WTC11 (cell line): ENCODE data around the gene DYNLT1. TPM values are rescaled to one million over a fixed set of nuclear protein-coding genes. Genes with fewer than 3 reads are reported as not detected.

Experiments used
- ATAC-seq: fragments of 200-7000 bp; cut with Tn5 transposase; 2 replicates; pipeline ENCODE4 v1.10.0; 2021; ENCODE audit warnings: mild to moderate bottlenecking, moderate library complexity
- CTCF ChIA-PET: fragments of 300-600 bp; sonication (Branson Sonifier 250); formaldehyde crosslinking; loops from one replicate; lab custom pipeline; 2021; ENCODE audit warnings: antibody characterized with exemption; lab: Charles Lee
- POLR2A ChIA-PET: fragments of 350-600 bp; sonication (Branson Sonifier 250); formaldehyde crosslinking; loops from one replicate; lab custom pipeline; 2021; ENCODE audit warnings: antibody characterized with exemption; lab: Charles Lee
- DNase-seq: peaks from one replicate; pipeline ENCODE4 v3.0.0; 2021; ENCODE audit warnings: low spot score
- H3K27ac Mint-ChIP-seq: 2 replicates; pipeline ENCODE4 v1.8.0; 2021; ENCODE audit warnings: mixed read lengths
- H3K27me3 Mint-ChIP-seq: 2 replicates; pipeline ENCODE4 v1.8.0; 2021; ENCODE audit warnings: low read depth, mild to moderate bottlenecking, moderate library complexity, mixed read lengths
- H3K36me3 Mint-ChIP-seq: 2 replicates; pipeline ENCODE4 v1.8.0; 2021; ENCODE audit warnings: mixed read lengths
- H3K4me1 Mint-ChIP-seq: 2 replicates; pipeline ENCODE4 v1.8.0; 2022; ENCODE audit warnings: mixed read lengths
- H3K4me3 Mint-ChIP-seq: 2 replicates; pipeline ENCODE4 v1.8.0; 2021; ENCODE audit warnings: mild to moderate bottlenecking, moderate library complexity, mixed read lengths
- H3K9me3 Mint-ChIP-seq: 2 replicates; pipeline ENCODE4 v1.8.0; 2021; ENCODE audit warnings: mixed read lengths
- CREB1 ChIP-seq: sonication (generic); formaldehyde crosslinking; IDR thresholded peaks from 2 replicates; pipeline ENCODE4 v1.8.0; 2023; ENCODE audit warnings: mild to moderate bottlenecking, missing genetic modification reagents
- NFE2L1 ChIP-seq: sonication (generic); formaldehyde crosslinking; IDR thresholded peaks from 2 replicates; pipeline ENCODE4 v1.8.1; 2023; ENCODE audit warnings: missing genetic modification reagents
- NFYB ChIP-seq: sonication (generic); formaldehyde crosslinking; conservative IDR thresholded peaks from 2 replicates; pipeline ENCODE4 v1.8.0; 2022; ENCODE audit warnings: low read depth, missing genetic modification reagents
- OVOL2 ChIP-seq: fragments of 250-450 bp; sonication (Bioruptor Pico); IDR thresholded peaks from 2 replicates; pipeline ENCODE4 v1.9.0; 2021; ENCODE audit warnings: mild to moderate bottlenecking, borderline replicate concordance
- PRRX2 ChIP-seq: fragments of 250-450 bp; sonication (Bioruptor Pico); IDR thresholded peaks from 2 replicates; pipeline ENCODE4 v1.8.0; 2021; ENCODE audit warnings: mild to moderate bottlenecking
- TEAD4 ChIP-seq: sonication (generic); formaldehyde crosslinking; IDR thresholded peaks from 2 replicates; pipeline ENCODE4 v1.8.0; 2022; ENCODE audit warnings: mild to moderate bottlenecking, missing genetic modification reagents
- ZNF121 ChIP-seq: sonication (generic); formaldehyde crosslinking; IDR thresholded peaks from 2 replicates; pipeline ENCODE4 v1.8.0; 2023; ENCODE audit warnings: missing genetic modification reagents
- ZNF232 ChIP-seq: sonication (generic); formaldehyde crosslinking; IDR thresholded peaks from 2 replicates; pipeline ENCODE4 v1.8.0; 2022; ENCODE audit warnings: mild to moderate bottlenecking, missing genetic modification reagents
- total RNA-seq: library from RNA; stranded (reverse); gene quantifications from 3 replicates; pipeline ENCODE4 v1.2.3, GENCODE V29; 2021
- TF ChIP-seq, protein P1 (sequence below): fragments of 250-450 bp; sonication (Bioruptor Pico); conservative IDR thresholded peaks from 2 replicates; pipeline ENCODE4 v1.9.0; 2021; ENCODE audit warnings: mild to moderate bottlenecking
- TF ChIP-seq, protein P2 (sequence below): sonication (generic); formaldehyde crosslinking; IDR thresholded peaks from 2 replicates; pipeline ENCODE4 v1.8.0; 2022; ENCODE audit warnings: mild to moderate bottlenecking, missing genetic modification reagents
- TF ChIP-seq, protein P3 (sequence below): sonication (generic); formaldehyde crosslinking; conservative IDR thresholded peaks from 2 replicates; pipeline ENCODE4 v1.8.1; 2023; ENCODE audit warnings: mild to moderate bottlenecking, low read depth, missing genetic modification reagents, moderate library complexity
- TF ChIP-seq, protein P4 (sequence below): sonication (generic); formaldehyde crosslinking; IDR thresholded peaks from 2 replicates; pipeline ENCODE4 v1.8.0; 2023; ENCODE audit warnings: missing genetic modification reagents
- TF ChIP-seq, protein P5 (sequence below): sonication (generic); formaldehyde crosslinking; IDR thresholded peaks from 2 replicates; pipeline ENCODE4 v1.8.1; 2023; ENCODE audit warnings: mild to moderate bottlenecking, moderate library complexity, missing genetic modification reagents
- TF ChIP-seq, protein P6 (sequence below): fragments of 250-450 bp; sonication (Bioruptor Pico); IDR thresholded peaks from 2 replicates; pipeline ENCODE4 v1.9.0; 2021; ENCODE audit warnings: mild to moderate bottlenecking, borderline replicate concordance
- TF ChIP-seq, protein P7 (sequence below): sonication (generic); formaldehyde crosslinking; IDR thresholded peaks from 2 replicates; pipeline ENCODE4 v1.8.1; 2022; ENCODE audit warnings: low read depth, missing genetic modification reagents, borderline replicate concordance
- TF ChIP-seq, protein P8 (sequence below): sonication (generic); formaldehyde crosslinking; IDR thresholded peaks from 2 replicates; pipeline ENCODE4 v1.8.0; 2022; ENCODE audit warnings: mild to moderate bottlenecking, missing genetic modification reagents

The DYNLT1 gene
- total RNA-seq, 1 experiment from 2014 or later: 79.0 TPM

DNA sequence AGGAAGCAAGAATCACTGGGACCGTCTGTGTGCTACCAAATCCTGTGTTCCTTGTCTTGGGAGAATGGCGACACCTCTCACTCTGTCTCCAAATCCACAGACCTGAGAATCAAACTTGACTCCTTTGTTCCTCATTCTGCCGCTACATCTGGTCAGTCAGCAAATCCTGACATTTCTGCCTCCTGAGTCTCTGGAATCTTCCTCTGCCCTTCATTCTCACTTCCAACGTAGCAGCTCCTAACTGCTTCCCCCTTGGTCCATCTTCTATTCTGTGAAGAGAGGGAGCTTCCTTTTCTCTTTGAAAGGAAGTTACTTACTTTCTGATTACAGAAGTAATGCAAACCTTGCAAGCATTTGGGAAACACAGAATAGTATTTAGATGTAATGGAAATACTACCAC, 43.0 kb upstream of the DYNLT1 start:
- TF ChIP-seq, protein P1, sequence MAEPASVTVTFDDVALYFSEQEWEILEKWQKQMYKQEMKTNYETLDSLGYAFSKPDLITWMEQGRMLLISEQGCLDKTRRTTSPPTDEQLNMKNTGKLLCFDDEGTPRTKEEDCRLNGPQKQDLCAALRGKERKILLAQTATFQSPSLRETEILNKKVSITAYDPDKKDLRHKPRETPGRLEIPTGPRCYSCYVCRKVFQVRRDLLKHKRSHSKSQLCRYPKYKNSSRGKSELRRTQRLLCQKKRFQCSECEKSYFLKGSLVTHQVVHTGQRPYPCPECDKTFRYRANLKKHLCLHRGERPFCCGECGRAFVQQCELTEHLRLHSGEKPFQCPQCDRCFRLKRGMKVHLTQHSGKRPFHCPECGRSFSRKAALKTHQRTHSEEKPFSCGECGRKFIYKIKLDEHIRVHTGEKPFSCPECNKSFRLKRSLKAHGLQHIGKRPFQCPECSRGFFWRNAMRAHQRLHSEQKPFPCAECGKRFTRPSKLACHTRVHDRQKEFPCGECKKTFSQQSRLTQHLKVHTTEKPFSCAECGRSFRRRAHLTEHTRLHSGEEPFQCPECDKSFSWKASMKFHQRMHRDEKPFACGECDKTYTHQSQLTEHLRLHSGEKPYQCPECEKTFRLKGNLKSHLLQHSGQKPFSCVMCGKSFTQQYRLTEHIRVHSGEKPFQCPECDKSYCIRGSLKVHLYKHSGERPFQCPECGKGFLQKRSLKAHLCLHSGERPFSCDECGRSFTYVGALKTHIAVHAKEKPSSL (CRISPR knock-in tag): no peak
- TF ChIP-seq OVOL2 (CRISPR knock-in tag): no peak
- TF ChIP-seq, protein P2, sequence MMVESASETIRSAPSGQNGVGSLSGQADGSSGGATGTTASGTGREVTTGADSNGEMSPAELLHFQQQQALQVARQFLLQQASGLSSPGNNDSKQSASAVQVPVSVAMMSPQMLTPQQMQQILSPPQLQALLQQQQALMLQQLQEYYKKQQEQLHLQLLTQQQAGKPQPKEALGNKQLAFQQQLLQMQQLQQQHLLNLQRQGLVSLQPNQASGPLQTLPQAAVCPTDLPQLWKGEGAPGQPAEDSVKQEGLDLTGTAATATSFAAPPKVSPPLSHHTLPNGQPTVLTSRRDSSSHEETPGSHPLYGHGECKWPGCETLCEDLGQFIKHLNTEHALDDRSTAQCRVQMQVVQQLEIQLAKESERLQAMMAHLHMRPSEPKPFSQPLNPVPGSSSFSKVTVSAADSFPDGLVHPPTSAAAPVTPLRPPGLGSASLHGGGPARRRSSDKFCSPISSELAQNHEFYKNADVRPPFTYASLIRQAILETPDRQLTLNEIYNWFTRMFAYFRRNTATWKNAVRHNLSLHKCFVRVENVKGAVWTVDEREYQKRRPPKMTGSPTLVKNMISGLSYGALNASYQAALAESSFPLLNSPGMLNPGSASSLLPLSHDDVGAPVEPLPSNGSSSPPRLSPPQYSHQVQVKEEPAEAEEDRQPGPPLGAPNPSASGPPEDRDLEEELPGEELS (CRISPR knock-in tag): no peak
- no peak for TF ChIP-seq NFYB (CRISPR knock-in tag)
- no peak for TF ChIP-seq TEAD4 (CRISPR knock-in tag)
- H3K36me3 Mint-ChIP-seq: no peaks in the 10 kb centered on the region
- H3K4me3 Mint-ChIP-seq: no peak overlapping the region
- POLR2A ChIA-PET: no interaction called here
- H3K4me1 Mint-ChIP-seq: peaks cover 17% of the 10 kb centered on the region
- no peaks in the 10 kb centered on the region; the same call in 1 of the 2 replicates for H3K27me3 Mint-ChIP-seq
- ATAC-seq (no peak), DNase-seq (no peak)
- CTCF ChIA-PET: interaction anchor here (1.3 kb wide), 1 partner anchor 27 kb away, joined by 3 read pairs; no protein-coding TSS in a partner anchor
- H3K27ac Mint-ChIP-seq: no peak overlapping the region
- H3K9me3 Mint-ChIP-seq: no peaks in the 10 kb centered on the region

DNA sequence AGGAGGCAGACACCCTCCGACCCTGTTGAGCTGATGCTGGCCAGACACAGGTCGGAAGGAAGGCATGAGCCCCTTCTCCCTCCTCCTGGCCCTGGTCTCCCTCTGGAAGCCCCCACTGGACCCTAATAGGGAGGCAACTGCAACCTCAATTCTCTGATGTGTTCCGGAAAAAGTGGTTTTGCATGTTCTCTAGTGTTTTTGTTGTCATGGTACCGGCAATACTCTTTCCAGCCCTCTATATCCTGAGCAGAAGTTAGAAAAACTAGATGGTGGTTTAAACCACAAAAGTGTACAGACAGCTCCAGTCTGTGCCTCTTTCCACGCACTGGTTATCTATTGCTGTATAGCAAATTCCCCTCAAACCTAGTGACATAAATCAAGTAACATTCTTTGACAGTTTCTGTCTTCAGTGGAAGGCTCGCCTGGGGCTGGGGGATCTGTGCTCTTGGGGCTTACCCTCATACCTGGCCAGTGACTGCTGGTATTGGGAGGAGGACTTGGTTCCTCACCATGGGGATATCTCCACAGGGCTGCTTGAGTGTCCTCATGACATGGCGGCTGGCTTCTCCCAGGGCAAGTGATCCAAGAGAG, 42.3 kb upstream of the DYNLT1 start:
- peak; percentile 30; the same call in 1 of the 2 replicates for ATAC-seq
- H3K4me3 Mint-ChIP-seq: no peak overlapping the region
- CTCF ChIA-PET: interaction anchor here (1.3 kb wide), 1 partner anchor 27 kb away, joined by 3 read pairs; no protein-coding TSS in a partner anchor
- DNase-seq: no peak
- H3K9me3 Mint-ChIP-seq: no peaks in the 10 kb centered on the region
- H3K27me3 Mint-ChIP-seq: no peaks in the 10 kb centered on the region; the same call in 1 of the 2 replicates
- no peak overlapping the region for H3K27ac Mint-ChIP-seq
- TF ChIP-seq, protein P3, sequence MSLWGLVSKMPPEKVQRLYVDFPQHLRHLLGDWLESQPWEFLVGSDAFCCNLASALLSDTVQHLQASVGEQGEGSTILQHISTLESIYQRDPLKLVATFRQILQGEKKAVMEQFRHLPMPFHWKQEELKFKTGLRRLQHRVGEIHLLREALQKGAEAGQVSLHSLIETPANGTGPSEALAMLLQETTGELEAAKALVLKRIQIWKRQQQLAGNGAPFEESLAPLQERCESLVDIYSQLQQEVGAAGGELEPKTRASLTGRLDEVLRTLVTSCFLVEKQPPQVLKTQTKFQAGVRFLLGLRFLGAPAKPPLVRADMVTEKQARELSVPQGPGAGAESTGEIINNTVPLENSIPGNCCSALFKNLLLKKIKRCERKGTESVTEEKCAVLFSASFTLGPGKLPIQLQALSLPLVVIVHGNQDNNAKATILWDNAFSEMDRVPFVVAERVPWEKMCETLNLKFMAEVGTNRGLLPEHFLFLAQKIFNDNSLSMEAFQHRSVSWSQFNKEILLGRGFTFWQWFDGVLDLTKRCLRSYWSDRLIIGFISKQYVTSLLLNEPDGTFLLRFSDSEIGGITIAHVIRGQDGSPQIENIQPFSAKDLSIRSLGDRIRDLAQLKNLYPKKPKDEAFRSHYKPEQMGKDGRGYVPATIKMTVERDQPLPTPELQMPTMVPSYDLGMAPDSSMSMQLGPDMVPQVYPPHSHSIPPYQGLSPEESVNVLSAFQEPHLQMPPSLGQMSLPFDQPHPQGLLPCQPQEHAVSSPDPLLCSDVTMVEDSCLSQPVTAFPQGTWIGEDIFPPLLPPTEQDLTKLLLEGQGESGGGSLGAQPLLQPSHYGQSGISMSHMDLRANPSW (CRISPR knock-in tag): no peak
- TF ChIP-seq, protein P4, sequence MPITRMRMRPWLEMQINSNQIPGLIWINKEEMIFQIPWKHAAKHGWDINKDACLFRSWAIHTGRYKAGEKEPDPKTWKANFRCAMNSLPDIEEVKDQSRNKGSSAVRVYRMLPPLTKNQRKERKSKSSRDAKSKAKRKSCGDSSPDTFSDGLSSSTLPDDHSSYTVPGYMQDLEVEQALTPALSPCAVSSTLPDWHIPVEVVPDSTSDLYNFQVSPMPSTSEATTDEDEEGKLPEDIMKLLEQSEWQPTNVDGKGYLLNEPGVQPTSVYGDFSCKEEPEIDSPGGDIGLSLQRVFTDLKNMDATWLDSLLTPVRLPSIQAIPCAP: no peak
- TF ChIP-seq, protein P5, sequence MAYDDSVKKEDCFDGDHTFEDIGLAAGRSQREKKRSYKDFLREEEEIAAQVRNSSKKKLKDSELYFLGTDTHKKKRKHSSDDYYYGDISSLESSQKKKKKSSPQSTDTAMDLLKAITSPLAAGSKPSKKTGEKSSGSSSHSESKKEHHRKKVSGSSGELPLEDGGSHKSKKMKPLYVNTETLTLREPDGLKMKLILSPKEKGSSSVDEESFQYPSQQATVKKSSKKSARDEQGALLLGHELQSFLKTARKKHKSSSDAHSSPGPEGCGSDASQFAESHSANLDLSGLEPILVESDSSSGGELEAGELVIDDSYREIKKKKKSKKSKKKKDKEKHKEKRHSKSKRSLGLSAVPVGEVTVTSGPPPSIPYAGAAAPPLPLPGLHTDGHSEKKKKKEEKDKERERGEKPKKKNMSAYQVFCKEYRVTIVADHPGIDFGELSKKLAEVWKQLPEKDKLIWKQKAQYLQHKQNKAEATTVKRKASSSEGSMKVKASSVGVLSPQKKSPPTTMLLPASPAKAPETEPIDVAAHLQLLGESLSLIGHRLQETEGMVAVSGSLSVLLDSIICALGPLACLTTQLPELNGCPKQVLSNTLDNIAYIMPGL (CRISPR knock-in tag): no peak
- TF ChIP-seq PRRX2 (CRISPR knock-in tag): no peak
- TF ChIP-seq NFE2L1 (CRISPR knock-in tag): no peak
- TF ChIP-seq, protein P6, sequence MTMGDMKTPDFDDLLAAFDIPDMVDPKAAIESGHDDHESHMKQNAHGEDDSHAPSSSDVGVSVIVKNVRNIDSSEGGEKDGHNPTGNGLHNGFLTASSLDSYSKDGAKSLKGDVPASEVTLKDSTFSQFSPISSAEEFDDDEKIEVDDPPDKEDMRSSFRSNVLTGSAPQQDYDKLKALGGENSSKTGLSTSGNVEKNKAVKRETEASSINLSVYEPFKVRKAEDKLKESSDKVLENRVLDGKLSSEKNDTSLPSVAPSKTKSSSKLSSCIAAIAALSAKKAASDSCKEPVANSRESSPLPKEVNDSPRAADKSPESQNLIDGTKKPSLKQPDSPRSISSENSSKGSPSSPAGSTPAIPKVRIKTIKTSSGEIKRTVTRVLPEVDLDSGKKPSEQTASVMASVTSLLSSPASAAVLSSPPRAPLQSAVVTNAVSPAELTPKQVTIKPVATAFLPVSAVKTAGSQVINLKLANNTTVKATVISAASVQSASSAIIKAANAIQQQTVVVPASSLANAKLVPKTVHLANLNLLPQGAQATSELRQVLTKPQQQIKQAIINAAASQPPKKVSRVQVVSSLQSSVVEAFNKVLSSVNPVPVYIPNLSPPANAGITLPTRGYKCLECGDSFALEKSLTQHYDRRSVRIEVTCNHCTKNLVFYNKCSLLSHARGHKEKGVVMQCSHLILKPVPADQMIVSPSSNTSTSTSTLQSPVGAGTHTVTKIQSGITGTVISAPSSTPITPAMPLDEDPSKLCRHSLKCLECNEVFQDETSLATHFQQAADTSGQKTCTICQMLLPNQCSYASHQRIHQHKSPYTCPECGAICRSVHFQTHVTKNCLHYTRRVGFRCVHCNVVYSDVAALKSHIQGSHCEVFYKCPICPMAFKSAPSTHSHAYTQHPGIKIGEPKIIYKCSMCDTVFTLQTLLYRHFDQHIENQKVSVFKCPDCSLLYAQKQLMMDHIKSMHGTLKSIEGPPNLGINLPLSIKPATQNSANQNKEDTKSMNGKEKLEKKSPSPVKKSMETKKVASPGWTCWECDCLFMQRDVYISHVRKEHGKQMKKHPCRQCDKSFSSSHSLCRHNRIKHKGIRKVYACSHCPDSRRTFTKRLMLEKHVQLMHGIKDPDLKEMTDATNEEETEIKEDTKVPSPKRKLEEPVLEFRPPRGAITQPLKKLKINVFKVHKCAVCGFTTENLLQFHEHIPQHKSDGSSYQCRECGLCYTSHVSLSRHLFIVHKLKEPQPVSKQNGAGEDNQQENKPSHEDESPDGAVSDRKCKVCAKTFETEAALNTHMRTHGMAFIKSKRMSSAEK (CRISPR knock-in tag): no peak
- TF ChIP-seq ZNF232 (CRISPR knock-in tag): no peak
- TF ChIP-seq ZNF121 (CRISPR knock-in tag): no peak
- no peak for TF ChIP-seq CREB1 (CRISPR knock-in tag)
- TF ChIP-seq, protein P7, sequence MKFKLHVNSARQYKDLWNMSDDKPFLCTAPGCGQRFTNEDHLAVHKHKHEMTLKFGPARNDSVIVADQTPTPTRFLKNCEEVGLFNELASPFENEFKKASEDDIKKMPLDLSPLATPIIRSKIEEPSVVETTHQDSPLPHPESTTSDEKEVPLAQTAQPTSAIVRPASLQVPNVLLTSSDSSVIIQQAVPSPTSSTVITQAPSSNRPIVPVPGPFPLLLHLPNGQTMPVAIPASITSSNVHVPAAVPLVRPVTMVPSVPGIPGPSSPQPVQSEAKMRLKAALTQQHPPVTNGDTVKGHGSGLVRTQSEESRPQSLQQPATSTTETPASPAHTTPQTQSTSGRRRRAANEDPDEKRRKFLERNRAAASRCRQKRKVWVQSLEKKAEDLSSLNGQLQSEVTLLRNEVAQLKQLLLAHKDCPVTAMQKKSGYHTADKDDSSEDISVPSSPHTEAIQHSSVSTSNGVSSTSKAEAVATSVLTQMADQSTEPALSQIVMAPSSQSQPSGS (CRISPR knock-in tag): no peak
- TF ChIP-seq, protein P8, sequence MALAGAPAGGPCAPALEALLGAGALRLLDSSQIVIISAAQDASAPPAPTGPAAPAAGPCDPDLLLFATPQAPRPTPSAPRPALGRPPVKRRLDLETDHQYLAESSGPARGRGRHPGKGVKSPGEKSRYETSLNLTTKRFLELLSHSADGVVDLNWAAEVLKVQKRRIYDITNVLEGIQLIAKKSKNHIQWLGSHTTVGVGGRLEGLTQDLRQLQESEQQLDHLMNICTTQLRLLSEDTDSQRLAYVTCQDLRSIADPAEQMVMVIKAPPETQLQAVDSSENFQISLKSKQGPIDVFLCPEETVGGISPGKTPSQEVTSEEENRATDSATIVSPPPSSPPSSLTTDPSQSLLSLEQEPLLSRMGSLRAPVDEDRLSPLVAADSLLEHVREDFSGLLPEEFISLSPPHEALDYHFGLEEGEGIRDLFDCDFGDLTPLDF: no peak
- H3K4me1 Mint-ChIP-seq: peaks cover 17% of the 10 kb centered on the region
- no peaks in the 10 kb centered on the region for H3K36me3 Mint-ChIP-seq
- POLR2A ChIA-PET: no interaction called here
